ENCODE data around the gene OSTC.

Gene OSTC

DNA sequence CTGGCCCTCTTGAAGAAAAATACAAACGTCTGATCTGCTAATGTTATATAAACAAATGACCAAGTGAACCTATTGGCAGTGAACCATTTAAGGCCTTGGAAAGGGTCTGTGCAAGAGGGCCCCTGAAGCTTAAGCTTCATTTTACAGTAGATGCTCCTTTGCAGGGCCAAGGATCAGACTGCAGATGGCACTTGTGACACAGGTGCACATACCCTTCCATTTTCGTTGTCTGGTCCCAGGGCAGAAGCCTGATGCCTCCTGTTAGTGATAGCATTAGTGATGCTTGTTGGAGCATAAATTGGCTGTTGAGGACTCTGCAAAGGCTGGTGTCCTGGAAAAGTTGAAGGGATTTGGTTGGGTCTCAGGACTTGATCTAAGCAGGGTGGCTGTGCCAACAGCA lies 65.9 kb downstream of the OSTC start:
- DNase-seq (ENCODE audit: low read depth), result no peak

- no peak for DNase-seq (ENCODE audit: low read depth)
These were observed 67.0 kb downstream of the OSTC start for GRCh38 chr4:108717386-108717785.

Measured in activated T-helper 1 cell treated with Interleukin-2 at 50 U/mL for 16 hours (primary cell).